ENCODE data around the gene ALOXE3.
"Not testable (repeated sequence)": the region's sequence is repeated elsewhere in the genome, so short reads cannot be mapped to it uniquely, and the experiment has no call there.

ALOXE3 gene

GRCh38 chr17:8087952-8088230 is 30.4 kb downstream of the ALOXE3 start:
- no peak for DNase-seq

GRCh38 chr17:8087075-8087951 is 31.0 kb downstream of the ALOXE3 start, which contains the start of gene ALOX12B:
ALOX12B (minus strand) TSS chr17:8087716; CDS start chr17:8087442, 274 bp downstream.
- DNase-seq: no peak

GRCh38 chr17:8084250-8084649 is 34.1 kb downstream of the ALOXE3 start:
- no peak for DNase-seq

GRCh38 chr17:8082292-8082691 is 36.0 kb downstream of the ALOXE3 start:
- DNase-seq: no peak

- no peak for DNase-seq
Measured at GRCh38 chr17:8081876-8082275, 36.4 kb downstream of the ALOXE3 start.

- no peak for DNase-seq
Measured at GRCh38 chr17:8080799-8081219, 37.5 kb downstream of the ALOXE3 start.

GRCh38 chr17:8080208-8080798 is 38.0 kb downstream of the ALOXE3 start:
- DNase-seq: no peak

- peak; percentile 75 for DNase-seq
Measured at GRCh38 chr17:8079291-8080207, 38.8 kb downstream of the ALOXE3 start.

- DNase-seq: not testable (repeated sequence)
Measured at GRCh38 chr17:8077939-8078338, 40.4 kb downstream of the ALOXE3 start.

GRCh38 chr17:8076502-8077266 is 41.6 kb downstream of the ALOXE3 start:
- no peak for DNase-seq

GRCh38 chr17:8075574-8076342 is 42.6 kb downstream of the ALOXE3 start:
- DNase-seq: no peak

GRCh38 chr17:8075081-8075480 is 43.2 kb downstream of the ALOXE3 start:
- DNase-seq: no peak

GRCh38 chr17:8074554-8074953 is 43.8 kb downstream of the ALOXE3 start:
- no peak for DNase-seq

GRCh38 chr17:8073627-8074484 is 44.5 kb downstream of the ALOXE3 start:
- DNase-seq: peak; percentile 70

GRCh38 chr17:8072729-8073461 is 45.4 kb downstream of the ALOXE3 start:
- no peak for DNase-seq

- DNase-seq: no peak
Measured at GRCh38 chr17:8072341-8072728, 46.0 kb downstream of the ALOXE3 start.

GRCh38 chr17:8071496-8071895 is 46.8 kb downstream of the ALOXE3 start:
- no peak for DNase-seq

- peak; percentile 34 for DNase-seq
Measured at GRCh38 chr17:8069587-8069860, 48.8 kb downstream of the ALOXE3 start.

GRCh38 chr17:8068736-8069586 is 49.4 kb downstream of the ALOXE3 start:
- DNase-seq: no peak
